ACC112 (cell line): Measurements from ENCODE around the gene PYGM.

ENCODE experiments used
- H2AFZ ChIP-seq: fragments of 200-600 bp; sonication (generic); one replicate; pipeline ENCODE4 v1.6.0; 2017; ENCODE audit warnings: antibody characterized with exemption, low read length; ENCODE audit not compliant: unreplicated experiment
- H3K27ac ChIP-seq: fragments of 200-600 bp; sonication (generic); 2 replicates; pipeline ENCODE4 v1.5.1; 2014; ENCODE audit warnings: low read depth, mild to moderate bottlenecking, antibody characterized with exemption, low read length, moderate library complexity
- H3K27me3 ChIP-seq: fragments of 200-600 bp; sonication (generic); 2 replicates; pipeline ENCODE4 v1.6.1; 2014; ENCODE audit warnings: mild to moderate bottlenecking, antibody characterized with exemption, low read length, moderate library complexity, mixed read lengths; ENCODE audit not compliant: insufficient read depth
- H3K36me3 ChIP-seq: fragments of 200-600 bp; sonication (generic); 2 replicates; pipeline ENCODE4 v1.6.1; 2016; ENCODE audit warnings: mild to moderate bottlenecking, antibody characterized with exemption, low read length, moderate library complexity, mixed read lengths; ENCODE audit not compliant: insufficient read depth
- H3K4me1 ChIP-seq: fragments of 200-600 bp; sonication (generic); one replicate; pipeline ENCODE4 v1.6.1; 2016; ENCODE audit warnings: low read length, mixed read lengths; ENCODE audit not compliant: insufficient read depth, unreplicated experiment, control insufficient read depth
- H3K4me3 ChIP-seq: fragments of 200-600 bp; sonication (generic); 2 replicates; pipeline ENCODE4 v1.5.1; 2014; ENCODE audit warnings: mild to moderate bottlenecking, low read depth, low read length
- H3K79me2 ChIP-seq: fragments of 200-600 bp; sonication (generic); one replicate; pipeline ENCODE4 v1.6.0; 2016; ENCODE audit warnings: low read length; ENCODE audit not compliant: control insufficient read depth, unreplicated experiment, insufficient read depth

PYGM gene

DNA sequence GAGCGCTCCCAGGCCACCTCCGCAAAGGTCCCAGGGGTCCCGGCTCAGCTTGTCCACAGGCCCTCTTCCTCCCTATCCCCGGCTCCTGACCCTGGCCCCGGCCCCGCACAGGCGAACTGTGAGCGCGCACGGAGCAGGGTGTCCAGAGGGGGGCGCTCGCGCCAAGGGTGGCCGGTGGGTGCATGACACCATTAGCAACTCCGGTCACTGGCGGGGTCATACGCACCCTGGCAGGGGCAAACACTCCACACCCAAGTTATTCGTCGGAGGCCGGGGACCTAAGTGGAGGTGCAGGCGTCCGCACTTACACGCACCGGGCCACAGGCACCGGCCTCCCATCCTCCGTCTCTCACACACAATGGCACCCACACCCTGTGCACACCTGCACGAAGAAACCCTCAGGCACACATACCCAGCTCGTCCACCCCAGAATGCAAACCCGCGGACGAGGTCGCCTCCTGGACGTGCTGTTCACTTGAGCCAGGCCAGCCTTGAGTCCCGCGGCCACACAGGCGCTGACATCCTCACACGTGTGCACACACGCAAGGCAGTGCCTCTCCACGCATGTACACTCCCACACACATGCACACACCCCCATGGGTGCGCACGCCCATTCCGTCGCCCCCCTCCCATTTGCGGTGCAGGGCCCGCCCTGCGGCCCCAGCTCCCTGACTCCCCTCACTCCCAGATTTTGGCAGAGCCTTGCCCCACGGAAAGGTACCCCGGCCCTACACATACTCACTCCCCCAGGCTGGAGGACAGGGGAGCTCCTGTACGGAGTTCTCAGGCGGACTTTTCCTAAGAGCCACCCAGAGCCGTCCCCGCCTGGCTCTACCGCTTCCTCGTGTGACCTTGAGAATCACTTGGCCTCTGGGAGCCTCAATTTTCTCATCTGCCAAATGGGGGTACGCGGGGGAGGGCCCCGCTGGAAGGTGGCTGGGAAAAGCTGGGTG lies 15.9 kb downstream of the PYGM start, which contains the start of gene RASGRP2:
RASGRP2 (minus strand) TSS at position 552 of the 953 bp plus-strand sequence. CDS start 1,276 bp downstream, outside the sequence.
- H3K27me3 ChIP-seq, result peaks cover 33% of the 10 kb centered on the region

DNA sequence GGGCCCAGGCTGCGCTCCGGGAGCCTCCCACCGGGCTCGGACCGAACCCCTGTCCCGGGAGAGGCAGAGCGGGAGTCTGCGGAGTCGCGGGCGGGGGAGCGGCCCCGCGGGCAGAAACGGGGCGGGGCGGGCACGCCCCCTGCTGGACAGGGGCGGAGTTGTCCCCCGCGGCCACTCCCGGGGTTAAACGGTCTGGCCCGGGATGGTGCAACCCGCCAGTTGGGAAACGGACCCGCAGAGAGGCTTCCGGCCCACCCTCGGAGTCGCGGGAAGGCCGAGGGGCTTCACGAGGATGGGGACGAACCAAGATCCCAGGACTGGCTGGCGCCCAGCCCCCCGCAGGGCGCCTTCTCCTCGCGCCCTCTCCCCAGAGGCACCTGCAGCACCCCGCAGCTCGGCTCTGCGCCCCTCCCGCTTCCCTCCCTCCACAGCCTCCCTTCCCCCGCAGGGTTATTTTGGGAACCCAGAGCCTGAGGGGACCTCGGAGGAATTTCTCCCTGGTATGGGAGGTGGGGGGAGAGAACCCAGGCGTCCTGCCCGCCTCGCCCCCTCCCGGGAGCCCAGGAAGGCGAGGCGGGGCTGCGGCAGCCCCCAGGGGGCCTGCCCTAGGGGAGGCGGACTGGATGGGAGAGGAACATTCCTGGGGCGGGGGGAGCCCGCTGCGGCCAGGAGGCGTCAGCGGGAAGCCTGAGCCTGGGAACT lies 16.7 kb downstream of the PYGM start:
- Histone ChIP-seq H3K27me3 (peaks cover 33% of the 10 kb centered on the region), H2AFZ (no peak overlapping the region), H3K36me3 (no peaks in the 10 kb centered on the region), H3K4me3 (peak overlapping the region; percentile 70), H3K79me2 (no peaks in the 10 kb centered on the region), H3K27ac (no peak overlapping the region), H3K4me1 (peaks cover 12% of the 10 kb centered on the region)

More for the DNA sequence above, 15.9 kb downstream of the PYGM start, which contains the start of gene RASGRP2:
- peak within 1 kb of the TSS; percentile 73 for H3K4me3 ChIP-seq
- H3K36me3 ChIP-seq, result no peaks in the 10 kb centered on the region
- H3K79me2 ChIP-seq, result no peaks in the 10 kb centered on the region
- peak within 1 kb of the TSS; percentile 30 for H2AFZ ChIP-seq
- H3K4me1 ChIP-seq, result peaks cover 19% of the 10 kb centered on the region
- H3K27ac ChIP-seq, result no peak within 1 kb of the TSS

GRCh38 chr11:64742087-64742888 lies 17.5 kb downstream of the PYGM start:
- no peaks in the 10 kb centered on the region for H3K79me2 ChIP-seq
- peak overlapping the region; percentile 70 for H3K4me3 ChIP-seq
- H3K27me3 ChIP-seq, result peaks cover 33% of the 10 kb centered on the region
- no peak overlapping the region for H2AFZ ChIP-seq
- no peaks in the 10 kb centered on the region for H3K36me3 ChIP-seq
- H3K27ac ChIP-seq, result no peak overlapping the region
- peaks cover 11% of the 10 kb centered on the region for H3K4me1 ChIP-seq

DNA sequence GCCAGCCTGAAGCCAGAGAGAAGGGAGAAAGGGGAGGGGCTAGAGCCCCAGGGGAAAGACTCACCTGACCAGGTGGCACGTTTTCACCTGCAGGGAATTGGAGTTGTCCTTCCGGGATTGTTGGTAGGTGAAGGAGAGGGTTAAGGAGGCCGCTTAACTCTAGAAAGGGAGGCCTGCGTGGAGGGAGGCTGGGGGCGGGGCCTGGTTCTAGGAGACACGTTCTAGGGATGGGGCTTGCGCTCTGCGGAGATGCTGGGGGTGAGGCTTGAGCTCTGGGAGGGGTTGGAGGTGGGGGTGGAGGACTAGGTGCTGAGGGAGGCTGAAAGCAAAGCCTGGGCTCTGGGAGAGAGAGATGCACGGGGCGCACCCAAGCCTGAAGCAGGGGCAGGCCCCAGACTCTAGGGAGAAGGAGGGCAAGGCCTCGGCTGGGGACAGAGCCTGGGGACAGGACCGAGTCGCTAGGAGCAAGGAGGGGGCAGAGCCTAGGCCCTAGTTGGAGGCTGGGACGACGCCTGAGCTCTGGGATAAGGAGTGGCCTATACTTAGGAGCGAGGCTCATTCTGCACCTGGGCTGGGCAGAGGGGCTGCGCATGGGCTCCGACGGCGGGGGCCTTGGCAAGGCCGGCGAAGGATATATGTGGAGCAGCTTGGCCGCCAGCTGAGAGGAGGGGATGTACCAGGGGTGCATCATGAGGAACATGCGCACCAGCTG lies 18.2 kb downstream of the PYGM start:
- H3K79me2 ChIP-seq, result no peaks in the 10 kb centered on the region
- no peak overlapping the region for H2AFZ ChIP-seq
- H3K4me3 ChIP-seq, result no peak overlapping the region
- peaks cover 11% of the 10 kb centered on the region for H3K4me1 ChIP-seq
- H3K36me3 ChIP-seq, result no peaks in the 10 kb centered on the region
- H3K27me3 ChIP-seq, result peaks cover 33% of the 10 kb centered on the region
- H3K27ac ChIP-seq, result no peak overlapping the region

GRCh38 chr11:64739871-64740270 lies 19.9 kb downstream of the PYGM start:
- Histone ChIP-seq H3K36me3 (no peaks in the 10 kb centered on the region), H3K27me3 (peaks cover 24% of the 10 kb centered on the region), H3K27ac (no peak overlapping the region), H3K79me2 (no peaks in the 10 kb centered on the region), H2AFZ (no peak overlapping the region), H3K4me3 (no peak overlapping the region), H3K4me1 (peaks cover 5% of the 10 kb centered on the region)

DNA sequence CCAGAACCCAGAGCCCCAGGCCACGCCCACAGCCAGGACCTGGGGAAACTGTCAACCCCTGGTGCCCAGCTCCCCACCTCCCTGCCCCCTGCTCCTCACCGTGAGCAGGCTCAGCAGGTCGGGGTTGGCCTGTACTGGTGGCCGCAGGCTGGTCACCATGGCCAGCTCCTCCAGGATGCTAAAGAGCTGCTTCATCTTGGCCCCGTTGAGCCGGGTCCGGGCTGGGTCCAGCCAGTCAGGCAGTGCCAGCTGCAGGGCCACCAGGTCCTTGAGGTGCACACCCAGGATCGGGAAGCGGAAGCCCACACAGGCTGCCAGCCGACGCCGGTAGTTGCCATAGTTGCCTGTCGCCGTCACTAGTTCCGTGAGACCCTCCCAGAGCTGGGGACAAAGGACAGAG lies 23.1 kb downstream of the PYGM start:
- H3K27me3 ChIP-seq, result 0 out of 2 replicates have a peak, but pooled peaks cover 8% of the 10 kb centered on the region
- H3K79me2 ChIP-seq, result no peaks in the 10 kb centered on the region
- H3K36me3 ChIP-seq, result no peaks in the 10 kb centered on the region
- H3K27ac ChIP-seq, result no peak overlapping the region
- H3K4me3 ChIP-seq, result no peak overlapping the region
- no peaks in the 10 kb centered on the region for H3K4me1 ChIP-seq
- H2AFZ ChIP-seq, result no peak overlapping the region

DNA sequence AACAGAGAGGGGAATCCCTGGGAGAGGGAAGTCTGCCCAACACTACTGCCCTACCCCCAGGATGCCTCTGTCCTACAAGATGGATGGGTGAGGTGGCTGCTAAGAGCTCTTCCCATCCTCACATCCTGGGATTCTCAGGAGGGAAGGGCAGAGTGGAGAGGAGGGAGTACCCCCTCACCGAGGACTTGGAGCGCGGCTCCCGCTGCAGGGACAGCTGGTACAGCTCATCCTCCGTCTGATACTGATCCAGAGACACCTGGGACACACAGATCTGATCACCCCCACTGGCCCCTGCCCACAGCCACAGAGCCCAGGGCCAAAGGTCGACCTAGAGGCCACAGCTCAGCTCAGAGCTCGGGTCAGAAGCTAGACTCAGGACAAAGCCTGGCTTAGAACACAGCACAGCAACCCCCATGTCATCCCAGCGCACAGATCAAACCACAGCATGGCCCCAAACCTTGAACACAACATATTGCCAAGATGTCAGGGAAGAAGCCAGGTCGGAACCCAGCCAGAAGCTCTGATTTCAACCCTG lies 24.0 kb downstream of the PYGM start:
- Histone ChIP-seq H3K27ac (no peak overlapping the region), H3K4me1 (no peaks in the 10 kb centered on the region)

DNA sequence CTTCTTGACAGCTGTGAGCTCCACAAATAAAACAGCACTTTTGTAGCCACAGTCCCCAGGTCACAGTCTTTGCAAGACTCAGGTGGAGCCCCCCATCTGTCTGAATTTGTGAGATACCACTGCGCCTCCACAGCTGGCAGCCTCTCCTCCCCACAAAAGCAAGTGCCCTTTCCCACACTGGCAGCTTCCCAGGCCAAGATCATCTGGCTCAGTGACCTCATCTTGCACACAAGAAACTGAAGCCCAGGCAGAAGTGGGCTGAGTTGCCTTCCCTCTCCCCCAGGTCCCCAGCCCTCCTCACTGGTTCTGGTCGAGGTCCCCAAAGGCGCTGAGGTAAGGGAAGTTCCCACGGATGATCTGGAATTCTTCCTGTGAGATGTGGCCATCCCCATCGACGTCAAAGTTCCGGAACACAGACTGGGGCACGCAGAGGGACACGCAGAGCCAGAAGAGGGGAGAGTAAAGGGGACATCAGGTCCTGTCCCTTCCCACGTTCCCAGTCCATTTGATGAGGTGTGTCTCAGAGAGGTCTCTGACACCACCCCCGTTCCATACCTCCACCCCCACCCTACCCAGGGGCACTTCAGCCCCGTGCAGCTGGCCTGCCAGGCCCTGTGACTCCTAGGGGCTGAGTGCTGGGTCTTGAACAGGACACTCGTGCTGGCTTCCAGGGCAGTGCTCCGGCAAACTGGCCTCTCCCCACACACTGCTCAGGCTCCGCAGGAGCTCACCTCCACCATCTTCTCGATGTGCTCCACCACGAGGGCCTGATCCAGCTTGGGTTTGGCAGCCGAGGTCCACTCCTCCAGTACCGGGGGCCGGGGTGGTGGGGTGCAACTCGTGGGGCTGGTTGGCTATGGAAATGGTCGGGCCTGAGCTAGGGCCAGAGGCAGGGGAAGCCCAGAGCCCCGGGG lies 24.7 kb downstream of the PYGM start:
- Histone ChIP-seq H3K4me1 (no peaks in the 10 kb centered on the region), H3K36me3 (no peaks in the 10 kb centered on the region), H2AFZ (no peak overlapping the region), H3K4me3 (no peak overlapping the region), H3K27ac (no peak overlapping the region), H3K27me3 (0 out of 2 replicates have a peak, but pooled peaks cover 3% of the 10 kb centered on the region), H3K79me2 (no peaks in the 10 kb centered on the region)

More for the DNA sequence above, 24.0 kb downstream of the PYGM start:
- Histone ChIP-seq H3K36me3 (no peaks in the 10 kb centered on the region), H2AFZ (no peak overlapping the region), H3K79me2 (no peaks in the 10 kb centered on the region), H3K27me3 (0 out of 2 replicates have a peak, but pooled peaks cover 7% of the 10 kb centered on the region), H3K4me3 (no peak overlapping the region)

GRCh38 chr11:64731601-64732000 lies 28.2 kb downstream of the PYGM start:
- 0 out of 2 replicates have a peak, but pooled peaks cover 3% of the 10 kb centered on the region for H3K27me3 ChIP-seq
- H3K4me1 ChIP-seq, result no peaks in the 10 kb centered on the region
- no peaks in the 10 kb centered on the region for H3K36me3 ChIP-seq
- no peak overlapping the region for H3K27ac ChIP-seq
- no peak overlapping the region for H3K4me3 ChIP-seq
- H3K79me2 ChIP-seq, result no peaks in the 10 kb centered on the region
- H2AFZ ChIP-seq, result no peak overlapping the region
